GM18498 (cell line): Measurements from ENCODE around the gene PID1.

Experiments
- ATAC-seq: cut with Tn5 transposase; IDR thresholded peaks from one replicate; pipeline ENCODE4 v1.9.1; 2021; ENCODE audit warnings: mild to moderate bottlenecking, moderate library complexity; ENCODE audit not compliant: unreplicated experiment

Gene PID1

DNA sequence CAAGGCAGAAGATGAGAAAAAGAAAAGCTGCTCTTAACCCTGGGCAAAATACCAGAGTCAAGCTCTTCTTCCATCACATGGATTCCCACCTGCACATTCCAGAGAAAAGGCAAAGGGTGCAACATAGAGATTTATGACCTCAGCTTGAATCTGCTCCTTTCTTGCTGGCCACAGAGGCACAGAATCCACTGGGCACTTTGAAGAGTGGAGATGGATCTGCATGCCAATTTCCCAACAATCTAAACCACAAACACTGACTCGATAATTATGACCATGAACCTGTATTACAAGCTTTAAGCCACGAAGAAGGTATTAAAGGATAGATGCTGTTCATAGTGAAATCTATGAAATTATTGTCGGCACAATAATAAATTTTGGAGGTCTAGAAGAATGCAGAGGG, 237.3 kb downstream of the PID1 start:
- no peak for ATAC-seq

DNA sequence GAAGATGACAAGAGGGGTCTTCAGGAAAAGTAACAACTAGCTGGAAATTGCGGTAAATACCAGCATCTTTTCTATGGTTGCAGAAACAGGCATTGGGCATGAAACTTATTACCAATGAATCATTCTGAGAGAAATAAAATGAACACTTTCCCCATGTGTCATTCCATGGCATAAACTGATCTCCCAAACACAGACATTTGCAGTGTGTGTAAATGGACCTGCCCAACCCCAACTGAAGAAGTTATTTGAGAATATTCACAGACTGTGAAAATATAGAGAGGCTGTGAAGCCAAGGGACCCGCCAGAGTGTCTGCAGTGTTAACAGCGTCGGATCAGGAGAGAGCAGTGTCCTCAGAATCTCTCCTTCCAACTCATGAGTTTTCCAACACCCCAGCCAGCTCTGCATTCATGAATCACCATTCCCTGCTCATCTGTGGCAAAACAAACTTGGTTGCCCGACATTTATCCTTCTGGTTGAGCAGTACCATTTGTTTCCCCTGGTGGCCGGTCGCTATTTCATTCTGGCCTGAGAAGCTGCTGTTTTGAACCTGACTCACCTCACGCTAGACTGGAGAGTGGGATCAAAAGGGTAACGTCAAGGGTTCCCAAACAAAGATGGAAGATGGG, 238.4 kb downstream of the PID1 start:
- no peak for ATAC-seq

DNA sequence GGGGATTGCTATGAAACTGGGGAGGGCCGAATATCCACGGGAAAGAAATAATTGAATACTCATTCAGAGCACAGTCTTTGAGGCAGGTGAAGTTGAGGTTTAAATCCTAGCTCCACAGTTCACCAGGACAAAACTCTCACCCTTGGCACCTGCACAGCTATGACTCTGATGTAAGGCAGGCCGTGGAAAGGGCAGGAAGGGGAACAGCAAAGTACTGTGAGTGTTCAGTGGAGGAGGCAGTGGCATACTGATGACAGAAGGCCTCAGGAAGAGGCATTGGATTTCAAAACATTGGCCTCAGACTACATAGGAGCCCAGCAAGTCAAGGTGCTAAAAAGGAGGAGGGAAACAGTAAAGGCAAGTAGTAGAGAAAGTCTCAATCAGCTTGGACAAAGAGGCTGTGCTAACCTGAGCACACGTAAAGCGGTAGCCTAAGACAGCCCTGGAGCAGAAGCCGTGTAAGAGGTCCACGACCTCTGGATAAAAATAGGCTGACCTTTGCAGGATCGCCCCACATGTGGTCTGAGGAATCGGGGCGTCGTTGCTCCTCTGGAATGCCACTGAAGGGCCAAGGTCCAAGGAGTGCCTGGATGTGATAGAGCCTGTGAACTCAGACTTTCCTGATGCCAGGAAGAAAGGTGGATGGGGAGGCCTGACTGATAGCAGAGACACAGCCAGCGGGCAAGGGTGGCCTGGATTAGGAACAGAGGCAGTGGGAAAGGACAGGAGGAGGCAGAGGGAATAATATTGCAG, 243.6 kb downstream of the PID1 start:
- ATAC-seq: no peak

DNA sequence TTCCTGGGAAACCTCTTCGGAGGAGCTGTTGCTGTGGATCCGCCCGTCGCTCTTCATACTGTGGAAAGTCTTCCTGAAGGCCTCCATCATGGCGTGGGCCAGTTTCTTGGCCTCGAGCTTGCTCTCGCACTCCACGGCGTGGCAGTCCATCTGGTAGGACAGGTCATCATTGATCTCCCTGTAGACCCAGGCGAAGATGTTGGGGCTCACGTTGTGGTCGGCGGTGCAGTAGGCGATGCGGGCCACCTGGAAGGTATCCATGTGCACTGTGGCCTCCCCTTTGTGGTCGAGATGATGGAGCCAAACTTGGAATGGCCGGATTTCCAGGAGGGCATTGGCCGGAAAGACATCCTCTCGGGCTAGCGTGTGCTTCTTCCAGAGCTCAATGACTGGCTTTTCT, 245.4 kb downstream of the PID1 start:
- no peak for ATAC-seq

DNA sequence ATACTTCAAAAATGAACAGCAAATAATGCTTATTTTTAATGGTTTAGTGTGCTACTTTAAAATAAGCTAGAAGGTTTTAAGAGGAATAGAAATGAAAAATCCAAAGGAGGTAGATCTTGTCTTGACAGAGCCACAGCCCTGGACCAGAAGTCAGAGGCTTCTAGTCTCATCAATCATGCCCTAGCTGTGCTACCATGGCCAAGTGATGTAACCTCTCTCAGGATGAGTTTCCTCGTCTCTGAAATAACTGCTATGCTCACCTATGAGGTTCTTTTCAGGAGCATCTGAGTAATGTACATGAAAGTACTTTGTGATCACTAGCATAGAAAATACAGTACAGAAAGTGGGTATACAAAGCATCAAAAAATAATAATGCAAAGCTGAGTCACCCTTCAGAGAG, 248.4 kb downstream of the PID1 start:
- ATAC-seq: no peak

DNA sequence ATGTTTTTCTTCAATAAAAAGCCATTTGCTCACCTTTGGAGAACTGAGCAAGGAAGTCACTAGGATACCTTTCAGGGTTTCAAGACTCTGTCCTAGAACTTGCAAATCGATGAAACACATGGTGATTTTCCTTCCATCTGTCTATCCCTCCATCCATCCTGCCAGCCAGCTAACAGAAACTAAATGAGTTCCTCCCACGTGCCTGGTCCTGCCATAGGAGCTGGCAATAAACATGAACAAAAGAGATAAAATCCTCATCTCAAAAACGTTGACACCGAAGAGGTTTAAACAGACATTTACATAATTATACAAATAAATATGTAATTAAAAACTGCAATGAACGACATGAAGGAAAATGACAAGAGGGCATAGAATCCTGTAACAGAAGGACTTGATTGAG, 249.0 kb downstream of the PID1 start:
- no peak for ATAC-seq

DNA sequence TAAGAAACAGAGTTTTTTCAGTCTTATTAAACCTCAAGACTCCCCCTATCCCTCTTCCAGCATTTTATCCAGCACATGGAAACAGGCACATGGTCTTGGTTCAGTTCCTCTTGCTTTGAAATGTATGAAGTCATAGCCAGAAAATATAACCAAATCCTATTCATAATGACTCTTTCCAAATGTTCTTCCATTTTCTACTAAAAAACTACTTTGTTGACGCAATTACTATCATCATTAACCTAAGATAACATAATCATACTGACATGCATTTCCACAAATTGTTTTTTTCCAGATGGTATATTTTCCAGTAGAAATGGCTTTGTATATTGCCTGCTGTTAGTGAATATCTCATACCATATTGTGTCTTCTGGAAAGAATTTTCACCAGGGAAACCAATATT, 261.3 kb downstream of the PID1 start:
- no peak for ATAC-seq

DNA sequence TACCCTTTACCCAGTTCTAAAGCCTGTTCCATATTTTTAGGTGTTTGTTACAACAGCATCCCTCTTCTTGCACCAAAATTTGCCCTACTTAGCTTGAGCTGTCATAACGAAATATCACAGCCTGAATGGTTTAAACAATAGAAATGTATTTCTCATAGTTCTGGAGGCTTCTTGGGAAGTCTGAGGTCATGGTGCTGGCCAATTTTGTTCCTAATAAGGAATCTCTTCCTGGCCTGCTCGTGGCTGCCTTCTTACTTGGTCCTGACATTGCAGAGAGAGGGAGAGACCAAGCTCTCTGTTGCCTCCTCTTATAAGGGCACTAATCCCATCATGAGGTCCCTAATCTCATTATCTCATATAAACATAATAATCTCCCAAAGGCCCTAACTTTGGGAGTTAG, 267.8 kb downstream of the PID1 start:
- ATAC-seq: no peak

DNA sequence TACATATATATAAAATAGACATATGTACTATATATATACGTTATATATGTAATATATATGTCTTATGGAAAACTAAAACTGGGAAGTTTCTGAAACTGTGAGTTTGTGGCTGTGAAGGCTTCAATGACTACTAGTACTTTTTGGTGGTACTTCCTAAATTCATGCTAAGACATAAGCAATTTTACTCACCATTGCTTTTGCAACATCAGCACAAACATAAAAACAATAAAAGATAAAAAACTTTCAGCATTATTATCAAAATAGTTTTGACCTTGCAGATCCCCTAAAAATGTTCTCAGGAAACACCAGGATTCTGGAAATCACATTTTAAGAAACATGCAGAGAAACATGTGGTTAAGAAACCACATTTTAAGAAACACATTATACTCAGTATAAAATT, 269.9 kb downstream of the PID1 start:
- no peak for ATAC-seq

DNA sequence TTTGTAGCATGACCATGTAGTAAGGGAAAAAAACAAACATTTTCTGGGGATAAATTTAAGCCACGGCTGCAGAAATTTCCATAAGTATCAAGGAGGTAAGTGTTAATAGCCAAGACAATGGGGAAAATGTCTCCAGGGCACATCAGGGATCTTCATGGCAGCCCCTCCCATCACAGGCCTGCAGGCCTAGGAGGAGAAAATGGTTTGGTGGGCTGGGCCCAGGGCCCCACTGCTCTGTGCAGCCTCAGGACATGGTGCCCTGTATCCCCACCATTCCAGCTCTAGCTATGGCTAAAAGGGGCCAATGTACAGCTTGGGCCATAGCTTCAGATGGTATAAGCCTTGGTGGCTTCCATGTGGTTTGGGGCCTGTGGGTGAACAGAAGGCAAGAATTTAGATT, 271.8 kb downstream of the PID1 start:
- no peak for ATAC-seq

DNA sequence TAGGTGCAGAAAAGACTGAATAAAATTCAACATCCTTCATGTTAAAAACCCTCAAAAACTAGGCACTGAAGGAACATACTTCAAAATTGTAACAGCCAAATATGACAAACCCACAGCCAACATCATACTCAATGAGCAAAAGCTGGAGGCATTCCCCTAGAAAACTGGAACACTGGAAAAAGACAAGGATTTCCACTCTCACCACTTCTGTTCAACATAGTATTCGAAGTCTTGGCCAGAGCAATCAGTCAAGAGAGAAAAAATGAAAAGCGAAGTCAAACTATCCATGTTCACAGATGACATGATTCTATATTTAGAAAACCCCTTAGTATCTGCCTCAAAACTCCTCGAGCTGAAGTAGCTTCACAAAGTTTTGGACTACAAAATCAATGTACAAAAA, 282.3 kb downstream of the PID1 start:
- no peak for ATAC-seq

DNA sequence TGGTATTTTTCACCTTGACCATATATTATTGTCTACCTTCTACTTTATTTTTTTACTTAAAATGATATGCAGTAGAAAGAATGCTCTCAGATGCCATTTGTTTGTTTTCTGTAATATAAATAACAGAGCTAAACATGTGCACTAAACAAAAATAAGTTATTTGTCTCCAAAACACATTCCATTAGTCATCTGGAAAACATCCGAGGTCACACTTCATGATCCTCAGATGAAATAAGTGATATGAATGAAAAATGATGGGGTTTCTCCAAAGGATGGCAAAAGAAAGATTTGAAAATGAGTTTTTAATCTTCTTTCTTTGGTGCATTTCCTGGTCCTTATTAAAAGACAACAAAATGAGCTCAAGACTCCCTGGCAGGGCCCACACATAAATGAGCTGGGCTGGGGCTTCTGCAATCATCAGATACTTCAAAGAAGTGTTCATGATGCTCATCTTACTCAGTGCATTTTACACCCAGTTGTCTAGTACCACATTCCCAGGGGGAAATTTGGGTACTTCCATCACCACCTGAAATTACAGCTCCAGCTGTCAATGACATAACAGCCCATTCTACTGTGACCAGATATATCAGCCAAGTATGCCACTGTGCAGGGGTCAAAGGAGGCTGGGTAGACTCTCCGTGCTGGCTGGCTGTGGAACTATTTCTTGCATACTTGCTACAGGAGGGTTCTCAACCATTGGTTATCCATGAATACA, 283.5 kb downstream of the PID1 start:
- no peak for ATAC-seq

DNA sequence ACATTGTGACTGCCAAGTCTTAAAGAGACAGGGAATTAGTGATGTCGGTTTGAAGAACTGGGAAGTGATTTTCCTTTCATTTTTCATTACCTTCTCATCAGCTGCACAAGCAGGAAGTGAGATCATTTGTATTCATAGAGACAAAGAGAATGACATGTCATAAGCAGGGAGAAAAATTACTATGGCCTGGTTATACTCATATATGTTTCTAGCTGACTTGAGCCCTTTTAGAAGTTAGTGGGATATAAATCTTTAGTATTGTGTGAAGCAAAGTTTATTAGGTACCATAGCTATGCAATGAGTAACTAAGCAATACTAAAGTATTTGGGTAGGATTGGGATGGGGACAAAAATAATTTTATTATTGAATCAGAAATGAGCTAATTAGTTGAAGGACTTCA, 284.1 kb downstream of the PID1 start:
- no peak for ATAC-seq

DNA sequence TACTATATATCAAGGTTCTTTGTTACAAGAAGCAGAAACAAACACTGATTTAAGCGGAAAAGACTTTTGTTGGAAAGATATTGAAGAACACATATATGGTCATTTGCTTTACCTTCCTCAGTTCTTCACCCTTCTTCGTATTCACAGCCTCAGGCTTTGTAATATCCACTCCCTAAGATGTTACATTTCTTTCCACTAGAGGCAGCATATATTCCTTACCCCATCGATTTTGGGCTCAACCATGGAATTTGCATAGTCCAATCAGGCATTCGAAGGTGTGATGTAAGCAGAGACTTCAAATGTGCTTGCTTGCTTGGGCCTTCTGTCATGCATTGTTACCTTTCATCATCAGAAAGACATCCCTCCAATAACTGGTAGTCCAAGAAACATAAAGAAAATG, 287.4 kb downstream of the PID1 start:
- ATAC-seq: no peak

DNA sequence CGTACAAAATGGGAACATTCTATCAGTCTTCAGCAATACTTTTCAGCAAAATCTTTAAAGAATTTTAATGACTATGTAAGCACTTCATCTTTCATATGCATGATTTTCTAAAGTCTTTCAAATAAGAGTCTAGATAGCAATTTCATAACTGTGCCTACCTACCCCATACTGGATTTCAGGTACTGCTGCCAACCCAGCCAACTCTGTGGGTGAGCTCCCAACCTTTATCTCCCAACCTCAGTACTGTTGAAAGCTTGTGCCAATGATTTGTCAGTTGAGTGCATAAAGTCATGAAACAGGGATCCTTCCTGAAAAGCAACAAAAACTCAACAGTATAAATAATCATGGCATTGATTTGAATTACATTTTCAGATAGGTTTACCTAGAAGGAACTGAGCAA, 296.9 kb downstream of the PID1 start:
- ATAC-seq: no peak
